SU-DHL-6 (cell line): Measurements from ENCODE around the gene ATF3.

ENCODE experiments used
- H2AFZ ChIP-seq: fragments of 200-600 bp; sonication (generic); 2 replicates; pipeline ENCODE4 v1.6.1; 2014; ENCODE audit warnings: low read depth, mild to moderate bottlenecking, moderate library complexity, mixed read lengths, antibody characterized with exemption, low read length; ENCODE audit not compliant: severe bottlenecking
- H3F3A ChIP-seq: fragments of 200-600 bp; shearing (Covaris generic); 2 replicates; pipeline ENCODE4 v1.6.0; 2016; ENCODE audit warnings: antibody characterized with exemption, mild to moderate bottlenecking; ENCODE audit not compliant: insufficient read depth
- H3K27ac ChIP-seq: fragments of 200-600 bp; sonication (generic); 2 replicates; pipeline ENCODE4 v1.5.1; 2016; ENCODE audit warnings: low read depth, mild to moderate bottlenecking, low read length, moderate library complexity, mixed read lengths
- H3K27me3 ChIP-seq: fragments of 200-600 bp; sonication (generic), shearing (Covaris generic); 2 replicates; pipeline ENCODE4 v1.6.0; 2014; ENCODE audit warnings: mild to moderate bottlenecking, low read length
- H3K36me3 ChIP-seq: fragments of 200-600 bp; sonication (generic); 2 replicates; pipeline ENCODE4 v1.6.1; 2014; ENCODE audit warnings: mild to moderate bottlenecking, low read length, mixed read lengths
- H3K4me2 ChIP-seq: fragments of 300-600, 200-600 bp; shearing (Covaris generic), sonication (generic); 2 replicates; pipeline ENCODE4 v1.6.0; 2014; ENCODE audit warnings: low read length, low read depth, mild to moderate bottlenecking; ENCODE audit not compliant: poor library complexity, severe bottlenecking
- H3K4me3 ChIP-seq: fragments of 200-600 bp; sonication (generic); 2 replicates; pipeline ENCODE4 v1.5.1; 2014; ENCODE audit warnings: antibody characterized with exemption, low read length, mild to moderate bottlenecking, mixed read lengths; ENCODE audit not compliant: insufficient read depth, poor library complexity, severe bottlenecking
- H3K79me2 ChIP-seq: fragments of 200-600 bp; sonication (generic); 2 replicates; pipeline ENCODE4 v1.6.1; 2014; ENCODE audit warnings: mild to moderate bottlenecking, low read length, moderate library complexity; ENCODE audit not compliant: insufficient read depth
- H3K9ac ChIP-seq: fragments of 200-600 bp; sonication (generic); 2 replicates; pipeline ENCODE4 v1.7.0; 2014; ENCODE audit warnings: mild to moderate bottlenecking, low read length
- H3K9me2 ChIP-seq: fragments of 200-600 bp; sonication (generic); replicated peaks from 2 replicates; pipeline ENCODE4 v1.6.1; 2014; ENCODE audit warnings: low read length; ENCODE audit not compliant: insufficient read depth
- H3K9me3 ChIP-seq: fragments of 200-600 bp; sonication (generic); 2 replicates; pipeline ENCODE4 v1.6.1; 2014; ENCODE audit warnings: low read length, mixed read lengths; ENCODE audit not compliant: insufficient read depth
- H4K20me1 ChIP-seq: fragments of 200-600 bp; sonication (generic); 2 replicates; pipeline ENCODE4 v1.6.1; 2014; ENCODE audit warnings: low read depth, mild to moderate bottlenecking, antibody characterized with exemption, low read length, moderate library complexity, mixed read lengths
- CTCF ChIP-seq: fragments of 200-600 bp; sonication (generic); IDR thresholded peaks from one replicate; pipeline ENCODE4 v1.5.1; 2017; ENCODE audit warnings: antibody characterized with exemption, mild to moderate bottlenecking, low read length, moderate library complexity; ENCODE audit not compliant: insufficient read depth, poor library complexity, severe bottlenecking
- EZH2phosphoT487 ChIP-seq: fragments of 200-600 bp; sonication (generic), shearing (Covaris generic); conservative IDR thresholded peaks from 2 replicates; pipeline ENCODE4 v1.6.1; 2018; ENCODE audit warnings: mild to moderate bottlenecking, antibody characterized with exemption, low read length, moderate library complexity, mixed read lengths

The ATF3 gene

GRCh38 chr1:212615201-212615470 is 6.6 kb downstream of the ATF3 start:
- H3K9ac ChIP-seq: no peak overlapping the region
- no peaks in the 10 kb centered on the region for H3K27me3 ChIP-seq
- H3K27ac ChIP-seq: no peak overlapping the region
- H3K79me2 ChIP-seq: no peaks in the 10 kb centered on the region
- no peak overlapping the region for H2AFZ ChIP-seq
- H3K4me2 ChIP-seq: no peak overlapping the region
- H3K9me2 ChIP-seq: no peaks in the 10 kb centered on the region
- no peaks in the 10 kb centered on the region for H3F3A ChIP-seq
- H3K4me3 ChIP-seq: no peak overlapping the region
- no peaks in the 10 kb centered on the region for H3K9me3 ChIP-seq
- H3K36me3 ChIP-seq: no peaks in the 10 kb centered on the region
- no peaks in the 10 kb centered on the region for H4K20me1 ChIP-seq
- TF ChIP-seq EZH2phosphoT487 (no peak), CTCF (no peak)

GRCh38 chr1:212618466-212619210 is 10.1 kb downstream of the ATF3 start:
- no peaks in the 10 kb centered on the region for H3K9me2 ChIP-seq
- no peak overlapping the region for H3K27ac ChIP-seq
- no peaks in the 10 kb centered on the region for H3K79me2 ChIP-seq
- H3K4me3 ChIP-seq: no peak overlapping the region
- no peaks in the 10 kb centered on the region for H4K20me1 ChIP-seq
- H3K4me2 ChIP-seq: no peak overlapping the region
- no peak overlapping the region for H3K9ac ChIP-seq
- no peaks in the 10 kb centered on the region for H3K27me3 ChIP-seq
- no peak overlapping the region for H2AFZ ChIP-seq
- TF ChIP-seq EZH2phosphoT487 (no peak), CTCF (no peak)
- no peaks in the 10 kb centered on the region for H3K36me3 ChIP-seq
- H3K9me3 ChIP-seq: no peaks in the 10 kb centered on the region
- H3F3A ChIP-seq: no peaks in the 10 kb centered on the region

- no peaks in the 10 kb centered on the region for H3K36me3 ChIP-seq
Measured at GRCh38 chr1:212620293-212620692, 11.7 kb downstream of the ATF3 start.

More at GRCh38 chr1:212620293-212620692, 11.7 kb downstream of the ATF3 start:
- Histone ChIP-seq H3K9ac (no peak overlapping the region), H2AFZ (no peak overlapping the region), H3K4me2 (no peak overlapping the region), H3K27me3 (no peaks in the 10 kb centered on the region), H3K27ac (no peak overlapping the region), H3K9me3 (no peaks in the 10 kb centered on the region), H3F3A (no peaks in the 10 kb centered on the region), H3K9me2 (no peaks in the 10 kb centered on the region), H3K4me3 (no peak overlapping the region), H4K20me1 (no peaks in the 10 kb centered on the region), H3K79me2 (no peaks in the 10 kb centered on the region)
- TF ChIP-seq CTCF (no peak), EZH2phosphoT487 (no peak)
